H1 (cell line): ENCODE results near the gene MPV17L2. TPM values are rescaled to one million over a fixed set of nuclear protein-coding genes. Genes with fewer than 3 reads are reported as not detected.

ENCODE experiments used
- CTCF ChIA-PET: fragments of 300-600 bp; sonication (Branson Sonifier 250); formaldehyde crosslinking; loops from one replicate; lab custom pipeline; 2021; ENCODE audit not compliant: partially characterized antibody; lab: Charles Lee
- POLR2A ChIA-PET: fragments of 300-600 bp; sonication (Branson Sonifier 250); formaldehyde crosslinking; loops from one replicate; lab custom pipeline; 2021; ENCODE audit warnings: inconsistent platforms; ENCODE audit not compliant: partially characterized antibody; lab: Charles Lee
- DNase-seq, 2 experiments: peaks; one replicate each; pipeline versions ENCODE4 v3.0.0 to v3.0.0-alpha.2; 2010 to 2022; ENCODE audit warnings: low spot score in 2 of 2, low read depth in 1 of 2, mixed read lengths in 1 of 2
- FAIRE-seq: peaks from 2 replicates; lab custom pipeline; 2011; peaks lifted over from hg19 to GRCh38; lab: Jason Lieb, UNC
- H2AFZ ChIP-seq: 2 replicates; pipeline ENCODE4 v1.8.1; 2012; ENCODE audit warnings: low read length, inconsistent platforms
- H2AK5ac ChIP-seq: 2 replicates; pipeline ENCODE4 v1.6.1; 2013; ENCODE audit warnings: low read depth, low read length
- H2BK120ac ChIP-seq: replicated peaks from 2 replicates; pipeline ENCODE3; 2013; ENCODE audit warnings: low read depth, low read length, inconsistent platforms
- H2BK12ac ChIP-seq: 2 replicates; pipeline ENCODE4 v1.6.1; 2013; ENCODE audit warnings: low read depth, low read length
- H2BK15ac ChIP-seq: 2 replicates; pipeline ENCODE4 v1.6.1; 2013; ENCODE audit warnings: low read length
- H2BK20ac ChIP-seq: 2 replicates; pipeline ENCODE4 v1.6.1; 2013; ENCODE audit warnings: low read length
- H2BK5ac ChIP-seq: 2 replicates; pipeline ENCODE4 v1.6.1; 2013; ENCODE audit warnings: low read depth, low read length
- H3K14ac ChIP-seq: 2 replicates; pipeline ENCODE4 v1.6.1; 2013; ENCODE audit warnings: inconsistent platforms; ENCODE audit not compliant: insufficient read length
- H3K18ac ChIP-seq: 2 replicates; pipeline ENCODE4 v1.6.1; 2013; ENCODE audit warnings: low read length; ENCODE audit errors: extremely low read depth
- H3K23ac ChIP-seq: 2 replicates; pipeline ENCODE4 v1.6.1; 2013; ENCODE audit warnings: inconsistent platforms; ENCODE audit not compliant: insufficient read length
- H3K23me2 ChIP-seq: 2 replicates; pipeline ENCODE4 v1.6.1; 2013; ENCODE audit warnings: low read depth, low read length
- H3K27ac ChIP-seq: 2 replicates; pipeline ENCODE4 v1.6.1; 2011; ENCODE audit warnings: low read depth, low read length, inconsistent platforms
- H3K27me3 ChIP-seq, 4 experiments: replicated peaks in 1 of 4; 1 replicate in 1 of 4; 2 replicates in 3 of 4; pipeline versions ENCODE4 v1.6.1 to v1.8.1; 2011 to 2013; ENCODE audit warnings: low read length in 3 of 4, mild to moderate bottlenecking in 3 of 4, inconsistent platforms in 2 of 4, mixed read lengths in 2 of 4, moderate library complexity in 1 of 4; ENCODE audit not compliant: control insufficient read depth in 3 of 4, insufficient read depth in 3 of 4; ENCODE audit errors: extremely low read depth in 1 of 4
- H3K36me3 ChIP-seq, 4 experiments: 2 replicates each; pipeline versions ENCODE4 v1.6.1 to v1.8.1; 2011 to 2013; ENCODE audit warnings: mild to moderate bottlenecking in 4 of 4, low read length in 3 of 4, moderate library complexity in 2 of 4, control low read depth in 1 of 4, inconsistent platforms in 1 of 4; ENCODE audit not compliant: insufficient read depth in 4 of 4, control insufficient read depth in 2 of 4
- H3K4ac ChIP-seq: replicated peaks from 2 replicates; pipeline ENCODE3; 2013; ENCODE audit warnings: low read length, low read depth, mixed read lengths, inconsistent platforms; ENCODE audit not compliant: insufficient read length
- H3K4me1 ChIP-seq, 4 experiments: replicated peaks in 1 of 4; 1 replicate in 1 of 4; 2 replicates in 3 of 4; pipeline versions ENCODE4 v1.6.1 to v1.8.1; 2011 to 2013; ENCODE audit warnings: low read length in 3 of 4, inconsistent platforms in 2 of 4, mixed read lengths in 1 of 4; ENCODE audit not compliant: insufficient read depth in 4 of 4, control insufficient read depth in 3 of 4
- H3K4me2 ChIP-seq, 2 experiments: 2 replicates each; pipeline versions ENCODE4 v1.6.1 to v1.8.1; 2011 to 2013; ENCODE audit warnings: low read depth in 2 of 2, low read length in 2 of 2, control low read depth in 1 of 2, inconsistent platforms in 1 of 2, mild to moderate bottlenecking in 1 of 2; ENCODE audit not compliant: insufficient read depth in 1 of 2
- H3K4me3 ChIP-seq, 4 experiments: fragments of 200-600, 300-600 bp in 1 of 4; sonication (generic), shearing (Covaris generic), sonication (Bioruptor Twin) in 1 of 4; 2 replicates each; pipeline versions ENCODE4 v1.5.1 to v1.8.1; 2011 to 2016; ENCODE audit warnings: low read length in 4 of 4, low read depth in 3 of 4, control low read depth in 2 of 4, inconsistent platforms in 2 of 4, mild to moderate bottlenecking in 2 of 4, mixed read lengths in 1 of 4, moderate library complexity in 1 of 4; ENCODE audit not compliant: insufficient read depth in 2 of 4; ENCODE audit errors: extremely low read depth in 1 of 4
- H3K56ac ChIP-seq: replicated peaks from 2 replicates; pipeline ENCODE3; 2013; ENCODE audit warnings: low read depth, mild to moderate bottlenecking, mixed read lengths, low read length, inconsistent platforms; ENCODE audit not compliant: insufficient read length
- H3K79me1 ChIP-seq: 2 replicates; pipeline ENCODE4 v1.6.1; 2013; ENCODE audit warnings: low read depth, low read length, control low read depth
- H3K79me2 ChIP-seq, 2 experiments: 2 replicates each; pipeline versions ENCODE4 v1.6.1 to v1.8.1; 2012 to 2013; ENCODE audit warnings: low read length in 2 of 2, mild to moderate bottlenecking in 2 of 2, inconsistent platforms in 1 of 2; ENCODE audit not compliant: insufficient read depth in 2 of 2, control insufficient read depth in 1 of 2
- H3K9ac ChIP-seq, 4 experiments: replicated peaks in 1 of 4; 1 replicate in 1 of 4; 2 replicates in 3 of 4; pipeline versions ENCODE4 v1.6.1 to v1.8.1; 2011 to 2013; ENCODE audit warnings: low read depth in 3 of 4, low read length in 3 of 4, control low read depth in 2 of 4, mild to moderate bottlenecking in 2 of 4, moderate library complexity in 2 of 4, inconsistent platforms in 1 of 4; ENCODE audit errors: extremely low read depth in 1 of 4
- H3K9me3 ChIP-seq, 2 experiments: 2 replicates each; pipeline versions ENCODE4 v1.6.1 to v1.8.1; 2012 to 2013; ENCODE audit warnings: mild to moderate bottlenecking in 2 of 2, moderate library complexity in 2 of 2, control low read depth in 1 of 2, inconsistent platforms in 1 of 2, low read depth in 1 of 2, low read length in 1 of 2, mixed read lengths in 1 of 2; ENCODE audit not compliant: insufficient read depth in 2 of 2
- H4K20me1 ChIP-seq, 2 experiments: replicated peaks in 1 of 2; 2 replicates each; pipeline versions ENCODE3 to v1.8.1; 2011 to 2013; ENCODE audit warnings: inconsistent platforms in 2 of 2, low read length in 2 of 2, mild to moderate bottlenecking in 1 of 2; ENCODE audit not compliant: insufficient read depth in 2 of 2, control insufficient read depth in 1 of 2
- H4K5ac ChIP-seq: 2 replicates; pipeline ENCODE4 v1.6.1; 2013; ENCODE audit warnings: low read length, low read depth, mixed read lengths, inconsistent platforms; ENCODE audit not compliant: insufficient read length
- H4K8ac ChIP-seq: 2 replicates; pipeline ENCODE4 v1.8.0; 2013; ENCODE audit warnings: mild to moderate bottlenecking, moderate library complexity, low read length, inconsistent platforms; ENCODE audit not compliant: insufficient read depth; ENCODE audit errors: extremely low read depth
- H4K91ac ChIP-seq: replicated peaks from 2 replicates; pipeline ENCODE3; 2013; ENCODE audit warnings: low read length, mixed read lengths, inconsistent platforms; ENCODE audit not compliant: insufficient read length
- BCL11A ChIP-seq, 2 experiments: IDR thresholded peaks; one replicate each; pipeline ENCODE4 v1.6.1; 2011; ENCODE audit warnings: low read depth in 2 of 2, low read length in 2 of 2, mild to moderate bottlenecking in 2 of 2
- BRCA1 ChIP-seq: IDR thresholded peaks from 2 replicates; pipeline ENCODE4 v1.6.1; 2012; ENCODE audit warnings: low read depth, low read length, improper control_type of control experiment
- POLR2AphosphoS5 ChIP-seq: IDR thresholded peaks from 2 replicates; pipeline ENCODE4 v1.6.1; 2011; ENCODE audit warnings: low read depth, low read length
- SP4 ChIP-seq: IDR thresholded peaks from 2 replicates; pipeline ENCODE4 v1.6.1; 2012; ENCODE audit warnings: low read length, inconsistent platforms
- WGBS, 2 experiments: shearing (Covaris generic) in 1 of 2; methylation state at CpG; one replicate each; pipeline versions ENCODE4 v1.1.6 to v1.1.7; 2013 to 2015; ENCODE audit warnings: low lambda C conversion rate in 2 of 2, mixed read lengths in 2 of 2, inconsistent platforms in 1 of 2, low coverage in 1 of 2, missing lambda C conversion rate in 1 of 2; ENCODE audit not compliant: insufficient replicate concordance in 2 of 2, insufficient coverage in 1 of 2, insufficient read length in 1 of 2; ENCODE audit errors: extremely low coverage in 1 of 2, missing lambda C conversion rate in 1 of 2; 5-methylcytosine and 5-hydroxymethylcytosine counted together
- polyA plus RNA-seq, 7 experiments: library from polyadenylated mRNA; depleted of rRNA in 3 of 7; stranded (reverse) in 5 of 7; unstranded in 2 of 7; fragments of >200 nt in 5 of 7; fragments of 200-250 nt in 2 of 7; gene quantifications; 1 replicate in 5 of 7; 2 replicates in 1 of 7; 4 replicates in 1 of 7; pipeline versions ENCODE4 v1.2.1 to v1.2.3, GENCODE V29; 2011 to 2013; ENCODE audit warnings: missing spikeins in 2 of 7, mixed read lengths in 2 of 7
- total RNA-seq: library from RNA; stranded (reverse); fragmentation: NEBNext Ultra II Directional; extraction: Animal tissue kit (Norgen Biotek cat#: 25700); gene quantifications from 2 replicates; pipeline ENCODE4 v1.2.1, GENCODE V29; 2021

MPV17L2 gene
- total and polyA plus RNA-seq, 2 of the 8 experiments (the other 6 are each of a cell fraction or from before 2014, with no cell fraction given) = 24.2 to 82.6 TPM

DNA sequence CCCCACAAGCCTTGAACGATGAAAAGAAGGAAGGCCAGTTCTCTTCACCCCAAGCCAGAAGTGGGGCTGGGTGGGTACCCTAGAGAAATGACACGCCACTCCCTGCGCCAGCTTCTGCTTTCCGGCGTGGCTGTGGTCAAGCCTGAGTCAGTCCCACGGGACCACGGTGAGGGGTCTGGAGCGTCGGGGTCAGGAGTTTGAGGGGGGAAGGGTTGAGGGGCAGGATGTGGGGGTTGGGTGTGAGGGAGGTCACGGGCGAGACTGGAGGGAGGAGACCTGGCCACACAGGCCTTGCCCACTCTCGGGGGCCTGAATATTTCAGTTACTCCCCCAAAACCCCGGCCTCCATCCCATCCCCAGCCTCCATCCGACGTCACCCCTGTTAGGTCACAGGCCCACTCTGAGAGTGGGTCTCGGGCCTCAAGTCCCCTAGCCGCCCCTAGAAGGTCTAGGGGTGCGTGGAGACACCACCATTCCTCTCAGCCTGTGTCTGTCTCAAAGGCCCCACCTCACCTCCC is 19.9 kb upstream of the MPV17L2 start:
- peak overlapping the region; percentile 7; the same call in 1 of the 2 replicates for H3K18ac ChIP-seq
- ChIA-PET CTCF (interaction anchor here (0.8 to 1.2 kb wide), 3 partner anchors 18 to 82 kb away, joined by 3 to 4 read pairs (median 3); no protein-coding TSS in a partner anchor), POLR2A (interaction anchor here (0.6 to 1.8 kb wide), 7 partner anchors 9 to 128 kb away, joined by 3 to 7 read pairs (median 4); no protein-coding TSS in a partner anchor)
- peaks cover 6% of the 10 kb centered on the region; the same call in 1 of the 2 replicates for H3K23me2 ChIP-seq
- peak overlapping the region in 1 of 4 experiments; percentile 20; a peak in 1 of 7 replicates for H3K9ac ChIP-seq
- H2BK120ac ChIP-seq = no peak overlapping the region
- peaks cover 0 to 17% (median 7%) of the 10 kb centered on the region in 4 experiments; a peak in 5 of 7 replicates for H3K27me3 ChIP-seq
- H2BK20ac ChIP-seq = no peak overlapping the region
- H3K4ac ChIP-seq = no peak overlapping the region
- peak overlapping the region; percentile 39 for H4K5ac ChIP-seq
- H3K9me3 ChIP-seq = no peaks in the 10 kb centered on the region
- H4K20me1 ChIP-seq = peaks cover 0 to 1% of the 10 kb centered on the region in 2 experiments
- H3K79me1 ChIP-seq = no peaks in the 10 kb centered on the region
- peak overlapping the region; percentile 86; the same call in 1 of the 2 replicates for H2BK5ac ChIP-seq
- no peak for DNase-seq
- H3K36me3 ChIP-seq = peaks cover 4 to 12% (median 7%) of the 10 kb centered on the region in 4 experiments; a peak in 6 of 8 replicates
- TF ChIP-seq BCL11A (IDR thresholded peaks at IDR 0.05; ENCODE audit: low read depth in 2 of 2, low read length in 2 of 2) (no peak), POLR2AphosphoS5 (no peak), SP4 (0 out of 2 replicates have a peak, but pooled peaks have one; percentile 9), BRCA1 (no peak)
- no peak overlapping the region; the same call in 1 of the 2 replicates for H2AFZ ChIP-seq
- no peak overlapping the region for H4K91ac ChIP-seq
- no peak overlapping the region for H2AK5ac ChIP-seq
- no peak overlapping the region for H3K14ac ChIP-seq
- peak overlapping the region in 2 of 4 experiments; percentile 67 to 81; a peak in 4 of 8 replicates for H3K4me3 ChIP-seq
- 83% methylated on average over 16 of the region's 18 CpGs; no CpG with 5 or more reads in 1 of the 2 experiments for WGBS, 2 experiments
- peak overlapping the region; percentile 61 to 81 for H3K4me2 ChIP-seq
- no peak overlapping the region for H3K23ac ChIP-seq
- H3K27ac ChIP-seq = no peak overlapping the region
- H3K79me2 ChIP-seq = no peaks in the 10 kb centered on the region
- H3K4me1 ChIP-seq = peaks cover 0 to 5% (median 2%) of the 10 kb centered on the region in 4 experiments; a peak in 2 of 7 replicates
- H3K56ac ChIP-seq = no peak overlapping the region
- H4K8ac ChIP-seq = peak overlapping the region; percentile 54
- no peak for FAIRE-seq
- peak overlapping the region; percentile 81; the same call in 1 of the 2 replicates for H2BK15ac ChIP-seq
- H2BK12ac ChIP-seq = peak overlapping the region; percentile 22; the same call in 1 of the 2 replicates
